Smooth muscle cell of the brain vasculature (primary cell): ENCODE data around the gene RPGRIP1.
"Not testable (repeated sequence)": the region's sequence is repeated elsewhere in the genome, so short reads cannot be mapped to it uniquely, and the experiment has no call there.

Source experiments
- DNase-seq: peaks from one replicate; pipeline ENCODE4 v3.0.0-alpha.2; 2012; ENCODE audit warnings: low read depth, low spot score

Gene RPGRIP1

GRCh38 chr14:21258005-21258888, 21.6 kb upstream of the RPGRIP1 start:
- DNase-seq = no peak

- no peak for DNase-seq
Observed at GRCh38 chr14:21258889-21259787, 20.7 kb upstream of the RPGRIP1 start.

GRCh38 chr14:21261824-21262223, 18.1 kb upstream of the RPGRIP1 start:
- no peak for DNase-seq

GRCh38 chr14:21262410-21262809, 17.5 kb upstream of the RPGRIP1 start:
- DNase-seq = no peak

GRCh38 chr14:21263284-21264024, 16.4 kb upstream of the RPGRIP1 start:
- DNase-seq = no peak

- no peak for DNase-seq
Observed at GRCh38 chr14:21264025-21264801, 15.7 kb upstream of the RPGRIP1 start.

- DNase-seq = no peak
Observed at GRCh38 chr14:21267431-21267845, 12.4 kb upstream of the RPGRIP1 start.

- DNase-seq = no peak
Observed at GRCh38 chr14:21267886-21268616, 11.8 kb upstream of the RPGRIP1 start.

- DNase-seq = peak; percentile 29
Observed at GRCh38 chr14:21268617-21269251, 11.1 kb upstream of the RPGRIP1 start.

- DNase-seq = peak; percentile 100
Observed at GRCh38 chr14:21269252-21270046, 10.4 kb upstream of the RPGRIP1 start, which contains the start of gene HNRNPC. Gene HNRNPC, minus strand, starts transcription at chr14:21269442. Its CDS starts 35,249 bp downstream, at chr14:21234193.

- DNase-seq = not testable (repeated sequence)
Observed at GRCh38 chr14:21272661-21273060, 7.2 kb upstream of the RPGRIP1 start.

GRCh38 chr14:21275261-21275858, 4.5 kb upstream of the RPGRIP1 start:
- no peak for DNase-seq

- DNase-seq = no peak
Observed at GRCh38 chr14:21278632-21279031, 1.3 kb upstream of the RPGRIP1 start.

- DNase-seq = not testable (repeated sequence)
Observed at GRCh38 chr14:21281917-21282316, 2.0 kb downstream of the RPGRIP1 start.

- DNase-seq = not testable (repeated sequence)
Observed at GRCh38 chr14:21286516-21286915, 6.6 kb downstream of the RPGRIP1 start.

GRCh38 chr14:21287168-21287567, 7.3 kb downstream of the RPGRIP1 start:
- no peak for DNase-seq

GRCh38 chr14:21294026-21294425, 14.1 kb downstream of the RPGRIP1 start:
- not testable (repeated sequence) for DNase-seq

GRCh38 chr14:21298358-21298757, 18.5 kb downstream of the RPGRIP1 start:
- DNase-seq = no peak
